GM23338 (cell line): Measurements from ENCODE around the gene CLUH. TPM values are rescaled to one million over a fixed set of nuclear protein-coding genes. Genes with fewer than 3 reads are reported as not detected.
"Not testable (repeated sequence)": the region's sequence is repeated elsewhere in the genome, so short reads cannot be mapped to it uniquely, and the experiment has no call there.

ENCODE experiments used
- ATAC-seq: fragments of 200-7000 bp; cut with Tn5 transposase; 3 replicates; pipeline ENCODE4 v1.9.1; 2020
- DNase-seq: peaks from one replicate; pipeline ENCODE4 v3.0.0-alpha.2; 2015; ENCODE audit warnings: low spot score
- H2AFZ ChIP-seq: fragments of 200-600 bp; sonication (generic); 2 replicates; pipeline ENCODE4 v1.8.0; 2016; ENCODE audit warnings: antibody characterized with exemption, mild to moderate bottlenecking, moderate library complexity
- H3F3A ChIP-seq: fragments of 200-600 bp; sonication (generic); replicated peaks from 2 replicates; pipeline ENCODE4 v1.8.0; 2017; ENCODE audit warnings: antibody characterized with exemption, mixed run types, low read depth
- H3K27ac ChIP-seq: fragments of 200-600 bp; sonication (generic); 2 replicates; pipeline ENCODE4 v1.6.1; 2016; ENCODE audit warnings: low read depth
- H3K27me3 ChIP-seq: fragments of 200-600 bp; sonication (generic); 2 replicates; pipeline ENCODE4 v1.8.0; 2016; ENCODE audit warnings: mild to moderate bottlenecking, mixed run types, moderate library complexity; ENCODE audit not compliant: insufficient read depth
- H3K36me3 ChIP-seq: fragments of 200-600 bp; sonication (generic); 2 replicates; pipeline ENCODE4 v1.8.0; 2016; ENCODE audit warnings: mild to moderate bottlenecking; ENCODE audit not compliant: insufficient read depth
- H3K4me1 ChIP-seq: fragments of 200-600 bp; sonication (generic); 2 replicates; pipeline ENCODE4 v1.8.0; 2016; ENCODE audit warnings: mild to moderate bottlenecking, moderate library complexity; ENCODE audit not compliant: insufficient read depth
- H3K4me2 ChIP-seq: fragments of 200-600 bp; sonication (generic); 2 replicates; pipeline ENCODE4 v1.7.1; 2017; ENCODE audit warnings: mixed run types
- H3K4me3 ChIP-seq: fragments of 200-600 bp; sonication (generic); 2 replicates; pipeline ENCODE4 v1.6.1; 2016; ENCODE audit warnings: mixed run types
- H3K79me2 ChIP-seq: fragments of 200-600 bp; sonication (generic); replicated peaks from 2 replicates; pipeline ENCODE4 v1.8.0; 2017; ENCODE audit warnings: mild to moderate bottlenecking; ENCODE audit not compliant: insufficient read depth
- H3K9me2 ChIP-seq: fragments of 200-600 bp; sonication (generic); 2 replicates; pipeline ENCODE4 v1.8.0; 2017; ENCODE audit not compliant: insufficient read depth
- H4K20me1 ChIP-seq: fragments of 200-600 bp; sonication (generic); replicated peaks from 2 replicates; pipeline ENCODE4 v1.8.0; 2017; ENCODE audit warnings: mild to moderate bottlenecking; ENCODE audit not compliant: insufficient read depth
- H3K27ac Mint-ChIP-seq: 2 replicates; pipeline ENCODE4 v1.8.0; 2020; ENCODE audit warnings: inconsistent platforms, mild to moderate bottlenecking, moderate library complexity, mixed read lengths
- H3K27me3 Mint-ChIP-seq: 3 replicates; pipeline ENCODE4 v1.8.0; 2022; ENCODE audit warnings: low read depth, mild to moderate bottlenecking, moderate library complexity, mixed read lengths, inconsistent platforms; ENCODE audit not compliant: insufficient read depth, poor library complexity
- H3K36me3 Mint-ChIP-seq: 3 replicates; pipeline ENCODE4 v1.8.0; 2021; ENCODE audit warnings: low read depth, mild to moderate bottlenecking, inconsistent platforms, moderate library complexity, mixed read lengths
- H3K4me1 Mint-ChIP-seq: 3 replicates; pipeline ENCODE4 v1.8.0; 2020; ENCODE audit warnings: mild to moderate bottlenecking, inconsistent platforms, mixed read lengths
- H3K4me3 Mint-ChIP-seq: 3 replicates; pipeline ENCODE4 v1.8.0; 2021; ENCODE audit warnings: moderate library complexity, mild to moderate bottlenecking, inconsistent platforms, mixed read lengths
- H3K9me3 Mint-ChIP-seq: 3 replicates; pipeline ENCODE4 v1.8.0; 2020; ENCODE audit warnings: moderate library complexity, mild to moderate bottlenecking, inconsistent platforms, mixed read lengths
- CREB1 ChIP-seq: fragments of 250-450 bp; sonication (Bioruptor Pico); IDR thresholded peaks from 2 replicates; pipeline ENCODE4 v1.5.0; 2020; ENCODE audit warnings: low read depth, mild to moderate bottlenecking, moderate library complexity
- EZH2 ChIP-seq: fragments of 200-600 bp; sonication (generic); IDR thresholded peaks from one replicate; pipeline ENCODE4 v1.8.0; 2017; ENCODE audit warnings: antibody characterized with exemption, mild to moderate bottlenecking, low read depth; ENCODE audit not compliant: unreplicated experiment
- NANOG ChIP-seq: IDR thresholded peaks from 2 replicates; pipeline ENCODE4 v1.6.1; 2016; ENCODE audit warnings: antibody characterized with exemption, borderline replicate concordance
- POLR2AphosphoS5 ChIP-seq: IDR thresholded peaks from 2 replicates; pipeline ENCODE4 v1.6.1; 2016; ENCODE audit warnings: antibody characterized with exemption, low read depth
- STAT1 ChIP-seq: IDR thresholded peaks from one replicate; pipeline ENCODE4 v1.6.1; 2016; ENCODE audit warnings: antibody characterized with exemption; ENCODE audit not compliant: unreplicated experiment
- ZNF114 ChIP-seq: fragments of 250-450 bp; sonication (Bioruptor Pico); IDR thresholded peaks from 2 replicates; pipeline ENCODE4 v1.5.0; 2020; ENCODE audit warnings: mild to moderate bottlenecking, moderate library complexity
- ZNF331 ChIP-seq: fragments of 250-450 bp; sonication (Bioruptor Pico); IDR thresholded peaks from 2 replicates; pipeline ENCODE4 v1.5.0; 2020; ENCODE audit warnings: low read depth, mild to moderate bottlenecking, moderate library complexity
- polyA plus RNA-seq: library from polyadenylated mRNA; unstranded; fragments of >200 nt; fragmentation: Nextera tagmentation; extraction: Ambion mirVana; gene quantifications from 2 replicates; pipeline ENCODE4 v1.2.1, GENCODE V29; 2016
- total RNA-seq: library from RNA; depleted of rRNA; stranded (reverse); fragments of >200 nt; shearing (Covaris generic); gene quantifications from 2 replicates; pipeline ENCODE4 v1.2.3, GENCODE V29; 2014
- TF ChIP-seq, protein P1 (sequence below): fragments of 250-450 bp; sonication (Bioruptor Pico); IDR thresholded peaks from 2 replicates; pipeline ENCODE4 v1.5.0; 2020; ENCODE audit warnings: mild to moderate bottlenecking, moderate library complexity
- TF ChIP-seq, protein P2 (sequence below): IDR thresholded peaks from one replicate; pipeline ENCODE4 v1.6.1; 2018; ENCODE audit warnings: antibody characterized with exemption; ENCODE audit not compliant: unreplicated experiment
- TF ChIP-seq, protein P3 (sequence below): IDR thresholded peaks from 2 replicates; pipeline ENCODE4 v1.6.1; 2016; ENCODE audit warnings: antibody characterized with exemption

CLUH gene
- total and polyA plus RNA-seq, 2 experiments from 2014 or later: 23.5 to 90.0 TPM

DNA sequence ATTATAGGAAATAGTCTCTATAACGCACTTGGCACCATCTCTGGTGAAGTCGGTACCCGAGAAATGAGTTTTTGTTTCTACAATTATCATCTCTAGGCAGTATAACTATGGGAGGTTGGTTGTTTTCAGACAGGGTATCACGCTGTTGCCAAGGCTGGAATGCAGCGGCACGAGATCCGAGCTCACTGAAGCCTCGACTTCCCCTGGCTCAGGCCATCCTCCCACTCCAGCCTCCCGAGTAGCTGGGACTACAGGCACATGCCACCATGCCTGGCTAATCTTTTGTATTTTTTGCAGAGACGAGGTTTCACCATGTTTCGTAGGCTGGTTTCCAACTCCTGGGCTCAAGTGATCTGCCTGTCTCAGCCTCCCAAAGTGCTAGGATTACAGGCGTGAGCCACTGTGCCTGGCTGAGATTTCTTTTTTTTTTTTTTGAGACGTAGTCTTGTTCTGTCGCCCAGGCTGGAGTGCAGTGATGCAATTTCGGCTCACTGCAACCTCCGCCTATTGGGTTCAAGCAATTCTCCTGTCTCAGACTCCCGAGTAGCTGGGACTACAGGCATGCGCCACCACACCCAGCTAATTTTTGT, 12.3 kb downstream of the CLUH start:
- H4K20me1 ChIP-seq, ATAC-seq, H3K36me3 ChIP-seq: not testable (repeated sequence)

DNA sequence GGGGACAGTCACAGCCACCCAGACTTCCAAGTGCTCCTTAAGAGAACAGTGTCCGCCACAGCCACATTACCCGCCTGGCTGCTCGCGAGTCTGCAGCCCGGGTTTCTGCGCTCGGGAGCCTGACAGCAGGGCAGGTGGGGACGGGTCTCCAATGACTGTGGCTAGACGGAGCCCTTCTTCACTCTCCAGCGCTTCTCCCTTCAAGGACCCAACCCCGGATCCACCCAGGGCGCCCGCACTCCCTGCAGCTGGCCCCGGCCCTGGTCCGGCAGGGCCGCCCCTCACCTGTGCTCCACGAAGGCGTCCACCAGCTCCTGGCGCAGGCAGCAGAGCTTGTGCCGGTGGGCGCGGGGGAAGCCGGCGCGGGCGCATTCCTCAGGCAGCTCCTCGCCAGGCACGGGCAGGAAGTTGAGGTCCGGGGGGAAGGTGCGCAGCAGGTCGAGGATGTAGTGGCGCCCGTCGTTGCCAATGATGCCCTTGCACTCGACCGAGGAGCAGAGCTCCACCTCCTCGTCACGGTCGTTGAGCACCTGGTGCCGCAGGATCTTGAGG, 13.9 kb downstream of the CLUH start:
- Histone ChIP-seq H3K9me2 (no peaks in the 10 kb centered on the region), H3K4me2 (no peak overlapping the region), H3F3A (no peaks in the 10 kb centered on the region), H3K36me3 (no peaks in the 10 kb centered on the region), H3K4me1 (no peaks in the 10 kb centered on the region), H3K27ac (no peak overlapping the region), H3K79me2 (no peaks in the 10 kb centered on the region), H3K27me3 (no peaks in the 10 kb centered on the region), H3K4me3 (no peak overlapping the region), H4K20me1 (peaks cover 4% of the 10 kb centered on the region), H2AFZ (no peak overlapping the region)
- Mint-ChIP-seq H3K27ac (no peak overlapping the region), H3K4me3 (no peak overlapping the region), H3K27me3 (peaks cover 4% of the 10 kb centered on the region), H3K4me1 (no peaks in the 10 kb centered on the region), H3K36me3 (peaks cover 45% of the 10 kb centered on the region), H3K9me3 (no peaks in the 10 kb centered on the region)
- ATAC-seq (no peak; the same call in 2 of the 3 replicates), DNase-seq (no peak)
- TF ChIP-seq, protein P1, sequence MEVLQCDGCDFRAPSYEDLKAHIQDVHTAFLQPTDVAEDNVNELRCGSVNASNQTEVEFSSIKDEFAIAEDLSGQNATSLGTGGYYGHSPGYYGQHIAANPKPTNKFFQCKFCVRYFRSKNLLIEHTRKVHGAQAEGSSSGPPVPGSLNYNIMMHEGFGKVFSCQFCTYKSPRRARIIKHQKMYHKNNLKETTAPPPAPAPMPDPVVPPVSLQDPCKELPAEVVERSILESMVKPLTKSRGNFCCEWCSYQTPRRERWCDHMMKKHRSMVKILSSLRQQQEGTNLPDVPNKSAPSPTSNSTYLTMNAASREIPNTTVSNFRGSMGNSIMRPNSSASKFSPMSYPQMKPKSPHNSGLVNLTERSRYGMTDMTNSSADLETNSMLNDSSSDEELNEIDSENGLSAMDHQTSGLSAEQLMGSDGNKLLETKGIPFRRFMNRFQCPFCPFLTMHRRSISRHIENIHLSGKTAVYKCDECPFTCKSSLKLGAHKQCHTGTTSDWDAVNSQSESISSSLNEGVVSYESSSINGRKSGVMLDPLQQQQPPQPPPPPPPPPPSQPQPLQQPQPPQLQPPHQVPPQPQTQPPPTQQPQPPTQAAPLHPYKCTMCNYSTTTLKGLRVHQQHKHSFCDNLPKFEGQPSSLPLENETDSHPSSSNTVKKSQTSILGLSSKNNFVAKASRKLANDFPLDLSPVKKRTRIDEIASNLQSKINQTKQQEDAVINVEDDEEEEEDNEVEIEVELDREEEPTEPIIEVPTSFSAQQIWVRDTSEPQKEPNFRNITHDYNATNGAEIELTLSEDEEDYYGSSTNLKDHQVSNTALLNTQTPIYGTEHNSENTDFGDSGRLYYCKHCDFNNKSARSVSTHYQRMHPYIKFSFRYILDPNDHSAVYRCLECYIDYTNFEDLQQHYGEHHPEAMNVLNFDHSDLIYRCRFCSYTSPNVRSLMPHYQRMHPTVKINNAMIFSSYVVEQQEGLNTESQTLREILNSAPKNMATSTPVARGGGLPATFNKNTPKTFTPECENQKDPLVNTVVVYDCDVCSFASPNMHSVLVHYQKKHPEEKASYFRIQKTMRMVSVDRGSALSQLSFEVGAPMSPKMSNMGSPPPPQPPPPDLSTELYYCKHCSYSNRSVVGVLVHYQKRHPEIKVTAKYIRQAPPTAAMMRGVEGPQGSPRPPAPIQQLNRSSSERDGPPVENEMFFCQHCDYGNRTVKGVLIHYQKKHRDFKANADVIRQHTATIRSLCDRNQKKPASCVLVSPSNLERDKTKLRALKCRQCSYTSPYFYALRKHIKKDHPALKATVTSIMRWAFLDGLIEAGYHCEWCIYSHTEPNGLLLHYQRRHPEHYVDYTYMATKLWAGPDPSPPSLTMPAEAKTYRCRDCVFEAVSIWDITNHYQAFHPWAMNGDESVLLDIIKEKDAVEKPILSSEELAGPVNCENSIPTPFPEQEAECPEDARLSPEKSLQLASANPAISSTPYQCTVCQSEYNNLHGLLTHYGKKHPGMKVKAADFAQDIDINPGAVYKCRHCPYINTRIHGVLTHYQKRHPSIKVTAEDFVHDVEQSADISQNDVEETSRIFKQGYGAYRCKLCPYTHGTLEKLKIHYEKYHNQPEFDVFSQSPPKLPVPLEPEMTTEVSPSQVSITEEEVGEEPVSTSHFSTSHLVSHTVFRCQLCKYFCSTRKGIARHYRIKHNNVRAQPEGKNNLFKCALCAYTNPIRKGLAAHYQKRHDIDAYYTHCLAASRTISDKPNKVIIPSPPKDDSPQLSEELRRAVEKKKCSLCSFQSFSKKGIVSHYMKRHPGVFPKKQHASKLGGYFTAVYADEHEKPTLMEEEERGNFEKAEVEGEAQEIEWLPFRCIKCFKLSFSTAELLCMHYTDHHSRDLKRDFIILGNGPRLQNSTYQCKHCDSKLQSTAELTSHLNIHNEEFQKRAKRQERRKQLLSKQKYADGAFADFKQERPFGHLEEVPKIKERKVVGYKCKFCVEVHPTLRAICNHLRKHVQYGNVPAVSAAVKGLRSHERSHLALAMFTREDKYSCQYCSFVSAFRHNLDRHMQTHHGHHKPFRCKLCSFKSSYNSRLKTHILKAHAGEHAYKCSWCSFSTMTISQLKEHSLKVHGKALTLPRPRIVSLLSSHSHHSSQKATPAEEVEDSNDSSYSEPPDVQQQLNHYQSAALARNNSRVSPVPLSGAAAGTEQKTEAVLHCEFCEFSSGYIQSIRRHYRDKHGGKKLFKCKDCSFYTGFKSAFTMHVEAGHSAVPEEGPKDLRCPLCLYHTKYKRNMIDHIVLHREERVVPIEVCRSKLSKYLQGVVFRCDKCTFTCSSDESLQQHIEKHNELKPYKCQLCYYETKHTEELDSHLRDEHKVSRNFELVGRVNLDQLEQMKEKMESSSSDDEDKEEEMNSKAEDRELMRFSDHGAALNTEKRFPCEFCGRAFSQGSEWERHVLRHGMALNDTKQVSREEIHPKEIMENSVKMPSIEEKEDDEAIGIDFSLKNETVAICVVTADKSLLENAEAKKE (CRISPR knock-in tag): no peak
- TF ChIP-seq, protein P2, sequence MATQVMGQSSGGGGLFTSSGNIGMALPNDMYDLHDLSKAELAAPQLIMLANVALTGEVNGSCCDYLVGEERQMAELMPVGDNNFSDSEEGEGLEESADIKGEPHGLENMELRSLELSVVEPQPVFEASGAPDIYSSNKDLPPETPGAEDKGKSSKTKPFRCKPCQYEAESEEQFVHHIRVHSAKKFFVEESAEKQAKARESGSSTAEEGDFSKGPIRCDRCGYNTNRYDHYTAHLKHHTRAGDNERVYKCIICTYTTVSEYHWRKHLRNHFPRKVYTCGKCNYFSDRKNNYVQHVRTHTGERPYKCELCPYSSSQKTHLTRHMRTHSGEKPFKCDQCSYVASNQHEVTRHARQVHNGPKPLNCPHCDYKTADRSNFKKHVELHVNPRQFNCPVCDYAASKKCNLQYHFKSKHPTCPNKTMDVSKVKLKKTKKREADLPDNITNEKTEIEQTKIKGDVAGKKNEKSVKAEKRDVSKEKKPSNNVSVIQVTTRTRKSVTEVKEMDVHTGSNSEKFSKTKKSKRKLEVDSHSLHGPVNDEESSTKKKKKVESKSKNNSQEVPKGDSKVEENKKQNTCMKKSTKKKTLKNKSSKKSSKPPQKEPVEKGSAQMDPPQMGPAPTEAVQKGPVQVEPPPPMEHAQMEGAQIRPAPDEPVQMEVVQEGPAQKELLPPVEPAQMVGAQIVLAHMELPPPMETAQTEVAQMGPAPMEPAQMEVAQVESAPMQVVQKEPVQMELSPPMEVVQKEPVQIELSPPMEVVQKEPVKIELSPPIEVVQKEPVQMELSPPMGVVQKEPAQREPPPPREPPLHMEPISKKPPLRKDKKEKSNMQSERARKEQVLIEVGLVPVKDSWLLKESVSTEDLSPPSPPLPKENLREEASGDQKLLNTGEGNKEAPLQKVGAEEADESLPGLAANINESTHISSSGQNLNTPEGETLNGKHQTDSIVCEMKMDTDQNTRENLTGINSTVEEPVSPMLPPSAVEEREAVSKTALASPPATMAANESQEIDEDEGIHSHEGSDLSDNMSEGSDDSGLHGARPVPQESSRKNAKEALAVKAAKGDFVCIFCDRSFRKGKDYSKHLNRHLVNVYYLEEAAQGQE: no peak
- TF ChIP-seq POLR2AphosphoS5 (no peak), EZH2 (no peak), NANOG (no peak), ZNF114 (CRISPR knock-in tag) (no peak), STAT1 (no peak), ZNF331 (CRISPR knock-in tag) (no peak), CREB1 (CRISPR knock-in tag) (no peak)
- TF ChIP-seq, protein P3, sequence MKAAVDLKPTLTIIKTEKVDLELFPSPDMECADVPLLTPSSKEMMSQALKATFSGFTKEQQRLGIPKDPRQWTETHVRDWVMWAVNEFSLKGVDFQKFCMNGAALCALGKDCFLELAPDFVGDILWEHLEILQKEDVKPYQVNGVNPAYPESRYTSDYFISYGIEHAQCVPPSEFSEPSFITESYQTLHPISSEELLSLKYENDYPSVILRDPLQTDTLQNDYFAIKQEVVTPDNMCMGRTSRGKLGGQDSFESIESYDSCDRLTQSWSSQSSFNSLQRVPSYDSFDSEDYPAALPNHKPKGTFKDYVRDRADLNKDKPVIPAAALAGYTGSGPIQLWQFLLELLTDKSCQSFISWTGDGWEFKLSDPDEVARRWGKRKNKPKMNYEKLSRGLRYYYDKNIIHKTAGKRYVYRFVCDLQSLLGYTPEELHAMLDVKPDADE: no peak

More for the DNA sequence above, 12.3 kb downstream of the CLUH start:
- not testable (repeated sequence) for H2AFZ ChIP-seq, H3K9me2 ChIP-seq, H3K27ac ChIP-seq, H3K4me1 Mint-ChIP-seq, H3K4me3 ChIP-seq, H3K9me3 Mint-ChIP-seq, H3K27me3 Mint-ChIP-seq, H3K4me2 ChIP-seq, H3K4me3 Mint-ChIP-seq, H3K4me1 ChIP-seq, H3K79me2 ChIP-seq, H3K27ac Mint-ChIP-seq, DNase-seq, H3F3A ChIP-seq, H3K27me3 ChIP-seq
- H3K36me3 Mint-ChIP-seq: peaks cover 48% of the 10 kb centered on the region; the same call in 2 of the 3 replicates
